CD4-positive, alpha-beta T cell treated with Interleukin-4 for 4 hours (primary cell): ENCODE results near the gene PIH1D1.

ENCODE experiments used
- DNase-seq: peaks from one replicate; pipeline ENCODE4 v3.0.0-alpha.2; 2020

The PIH1D1 gene

DNA sequence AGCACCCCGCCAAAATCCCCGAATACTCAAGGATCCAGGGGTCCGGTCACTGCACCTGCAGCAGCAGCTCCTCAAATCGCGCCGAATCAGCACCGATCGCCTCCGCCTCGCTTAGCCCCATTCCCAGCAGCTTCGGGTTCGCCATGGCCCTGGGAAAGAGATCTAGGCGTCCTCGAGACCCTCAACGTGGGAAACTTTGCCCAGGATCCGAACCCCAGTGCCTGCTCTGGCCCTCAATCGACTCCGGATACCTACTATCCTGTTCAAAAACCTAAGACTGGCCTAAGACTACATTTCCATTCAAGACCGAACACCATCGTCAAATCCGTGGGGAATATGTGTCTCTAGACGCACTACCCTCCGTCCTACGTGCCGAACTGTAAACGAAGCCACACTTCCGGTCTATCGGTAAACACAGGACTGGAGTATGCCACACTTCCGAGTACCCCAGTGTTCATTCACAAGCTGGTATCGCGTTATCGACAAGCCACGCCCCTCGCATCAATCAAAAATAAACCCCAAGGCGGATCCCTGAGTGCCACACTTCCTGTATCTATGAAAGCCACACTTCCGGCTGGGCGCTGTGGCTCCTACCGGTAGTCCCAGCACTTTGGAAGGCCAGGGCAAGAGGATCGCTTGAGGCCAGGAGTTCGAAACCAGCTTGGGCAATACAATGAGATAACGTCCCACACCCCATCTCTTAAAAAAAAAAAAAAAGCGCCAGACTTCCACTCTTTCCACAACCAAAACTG, at the start of gene PIH1D1:
Gene PIH1D1, minus strand, starts transcription at position 385 of the 752 bp plus-strand sequence. Its CDS starts 240 bp downstream, at position 145.
- DNase-seq: peak; percentile 99

GRCh38 chr19:49499030-49499670, 47.5 kb upstream of the PIH1D1 start:
- DNase-seq: peak; percentile 43

GRCh38 chr19:49498475-49498874, 46.9 kb upstream of the PIH1D1 start:
- no peak for DNase-seq

GRCh38 chr19:49497789-49498103, 46.1 kb upstream of the PIH1D1 start:
- no peak for DNase-seq

- DNase-seq: peak; percentile 84
Observed at GRCh38 chr19:49497047-49497788, 45.6 kb upstream of the PIH1D1 start.

GRCh38 chr19:49496574-49497008, 45.0 kb upstream of the PIH1D1 start:
- DNase-seq: no peak

GRCh38 chr19:49492573-49493405, 41.2 kb upstream of the PIH1D1 start:
- DNase-seq: no peak

- no peak for DNase-seq
Observed at GRCh38 chr19:49491804-49492572, 40.4 kb upstream of the PIH1D1 start.

DNA sequence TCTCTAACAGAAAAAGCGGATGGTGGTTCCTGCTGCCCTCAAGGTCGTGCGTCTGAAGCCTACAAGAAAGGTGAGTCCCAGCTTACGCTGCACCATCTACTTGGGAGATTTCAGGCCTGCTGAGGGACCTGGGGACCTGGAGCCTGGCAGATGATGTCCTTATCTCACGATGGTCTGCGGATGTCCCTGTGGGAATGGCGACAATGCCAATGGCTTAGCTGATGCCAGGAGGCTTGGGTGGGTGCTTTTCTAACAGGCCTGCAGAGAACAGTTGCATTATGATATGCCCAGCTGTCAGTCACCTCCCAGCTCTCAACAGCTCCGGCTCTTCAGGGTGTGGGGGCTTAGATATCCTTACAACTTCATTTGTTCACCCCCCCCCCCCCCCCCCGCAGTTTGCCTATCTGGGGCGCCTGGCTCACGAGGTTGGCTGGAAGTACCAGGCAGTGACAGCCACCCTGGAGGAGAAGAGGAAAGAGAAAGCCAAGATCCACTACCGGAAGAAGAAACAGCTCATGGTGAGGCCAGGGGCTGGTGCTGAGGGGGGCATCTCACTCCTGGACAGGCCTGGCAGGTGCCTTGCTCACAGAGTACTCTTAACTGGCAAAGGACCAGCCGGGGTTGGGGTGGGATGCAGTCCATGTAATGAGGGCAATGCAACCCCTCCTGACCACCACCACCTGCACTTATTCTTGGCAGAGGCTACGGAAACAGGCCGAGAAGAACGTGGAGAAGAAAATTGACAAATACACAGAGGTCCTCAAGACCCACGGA, 39.6 kb upstream of the PIH1D1 start:
- DNase-seq: no peak

DNA sequence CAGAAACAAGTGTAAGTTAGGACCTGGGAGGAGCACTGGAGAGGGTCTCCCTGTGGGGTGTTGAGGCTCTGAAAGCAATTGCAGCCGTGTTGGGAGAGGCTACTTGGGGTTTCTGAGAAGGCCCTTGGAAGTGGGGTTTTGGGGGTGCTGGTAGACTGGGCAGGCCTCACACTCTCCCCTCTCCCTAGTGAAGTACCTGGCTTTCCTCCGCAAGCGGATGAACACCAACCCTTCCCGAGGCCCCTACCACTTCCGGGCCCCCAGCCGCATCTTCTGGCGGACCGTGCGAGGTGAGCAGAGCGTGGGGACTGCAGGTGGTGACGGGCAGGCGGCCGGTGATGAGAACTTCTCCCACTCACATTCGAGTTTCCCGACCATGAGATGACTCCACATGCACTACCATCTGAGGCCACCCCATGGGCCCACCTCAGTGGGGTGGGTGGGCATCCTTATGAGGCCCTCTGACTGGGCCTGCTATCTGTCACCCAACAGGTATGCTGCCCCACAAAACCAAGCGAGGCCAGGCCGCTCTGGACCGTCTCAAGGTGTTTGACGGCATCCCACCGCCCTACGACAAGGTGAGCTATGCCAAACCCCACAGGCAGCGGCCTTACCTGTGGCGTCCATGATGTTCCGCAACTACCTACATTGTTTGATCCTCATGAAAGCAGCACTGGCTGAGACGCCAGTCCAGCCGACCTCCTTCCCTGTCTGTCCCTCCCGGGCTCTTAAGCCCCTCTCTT, 38.8 kb upstream of the PIH1D1 start:
- no peak for DNase-seq

GRCh38 chr19:49489601-49490167, 38.1 kb upstream of the PIH1D1 start:
- DNase-seq: peak; percentile 54

DNA sequence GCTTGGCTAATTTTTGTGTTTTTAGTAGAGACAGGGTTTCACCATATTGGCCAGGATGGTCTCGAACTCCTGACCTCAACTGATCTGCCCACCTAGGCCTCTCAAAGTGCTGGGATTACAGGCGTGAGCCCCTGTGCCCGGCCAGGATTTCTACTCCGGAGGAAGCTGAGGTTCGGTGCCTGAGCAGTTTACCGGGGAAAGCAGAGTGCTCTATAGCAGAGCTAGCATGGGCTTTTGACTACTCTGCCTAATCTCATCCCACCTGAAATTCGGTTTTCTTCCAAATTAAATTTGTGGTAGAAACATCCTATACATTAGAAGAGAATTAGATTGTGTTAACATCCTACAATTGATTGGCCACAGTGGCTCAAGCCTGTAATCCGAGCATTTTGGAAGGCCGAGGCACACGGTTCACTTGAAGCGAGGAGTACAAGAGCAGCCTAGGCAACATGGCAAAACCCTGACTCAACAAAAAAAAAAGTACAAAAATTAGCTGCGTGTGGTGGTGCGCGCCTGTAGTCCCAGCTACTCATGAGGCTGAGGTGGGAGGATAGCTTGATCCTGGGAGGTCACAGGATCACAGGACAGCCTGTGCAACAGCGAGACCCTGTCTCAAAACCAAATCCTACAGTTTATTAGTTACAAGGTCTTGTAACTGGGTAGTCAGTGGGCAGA, 37.4 kb upstream of the PIH1D1 start:
- DNase-seq: no peak

DNA sequence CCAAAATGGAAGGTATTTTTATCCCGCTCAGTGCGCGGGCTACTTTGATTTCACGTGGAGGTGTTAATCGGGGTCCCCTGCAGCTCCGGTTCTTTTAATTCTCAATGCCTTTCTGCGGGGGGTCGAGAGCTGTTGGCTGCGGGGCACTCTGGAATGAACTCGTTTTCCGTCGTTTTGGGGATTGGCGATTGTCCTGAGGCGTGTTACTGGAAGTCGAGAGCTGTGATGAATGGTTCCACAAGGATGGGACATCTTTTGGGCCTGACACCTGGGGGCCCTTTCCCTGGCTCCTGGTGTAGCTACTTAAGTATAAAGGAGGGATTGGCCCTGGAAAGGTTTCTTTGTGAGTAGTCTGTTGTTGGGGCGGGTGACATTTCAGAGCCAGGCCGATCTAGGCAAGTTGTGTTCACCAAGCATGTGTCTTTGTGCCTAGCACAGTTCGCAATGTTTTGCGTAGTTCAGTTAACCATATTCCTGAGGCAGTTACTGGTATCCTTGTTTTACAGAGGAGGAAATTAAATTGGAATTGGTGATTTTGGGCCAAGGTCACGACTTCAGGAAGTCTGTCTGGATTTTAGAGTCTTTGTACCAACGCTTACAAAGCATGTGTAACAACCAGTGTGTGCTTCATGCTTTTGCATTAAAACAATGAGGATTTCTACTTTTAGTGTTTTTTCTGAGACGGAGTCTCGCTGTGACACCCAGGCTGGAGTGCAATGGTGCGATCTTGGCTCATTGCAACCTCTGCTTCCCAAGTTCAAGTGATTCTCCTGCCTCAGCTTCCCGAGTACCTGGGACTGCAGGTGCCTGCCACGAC, 36.6 kb upstream of the PIH1D1 start:
- DNase-seq: no peak

- DNase-seq: peak; percentile 99
Observed at GRCh38 chr19:49487277-49488045, 35.8 kb upstream of the PIH1D1 start, which contains the start of gene RPL13A. TSS of gene RPL13A (plus strand) at chr19:49487608. CDS start at chr19:49487630, 22 bp downstream.

DNA sequence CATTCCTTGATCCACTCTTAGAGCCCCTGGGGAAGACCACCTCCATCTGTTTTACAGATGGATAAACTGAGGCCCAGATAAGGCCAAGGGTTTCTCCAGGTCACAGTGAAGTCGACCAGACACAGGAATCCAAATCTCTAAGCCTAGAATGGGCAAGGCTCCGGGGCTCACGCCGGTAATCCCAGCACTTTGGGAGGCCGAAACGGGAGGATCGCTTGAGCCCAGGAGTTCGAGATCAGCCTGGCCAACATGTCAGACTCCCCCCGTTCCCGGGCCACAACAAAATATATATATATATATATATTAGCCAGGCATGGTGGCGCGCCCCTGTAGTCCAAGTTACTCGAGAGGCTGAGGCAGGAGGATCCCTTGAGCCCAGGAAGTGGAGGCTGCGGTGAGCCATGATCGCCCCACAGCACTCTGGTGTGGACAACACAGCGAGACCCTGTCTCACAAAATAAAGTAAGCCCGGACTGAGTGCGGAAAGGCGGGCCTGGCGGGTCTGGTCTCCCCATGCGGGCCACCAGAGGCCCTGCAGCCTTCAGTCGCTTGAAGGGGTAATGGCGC, 35.2 kb upstream of the PIH1D1 start:
- DNase-seq: no peak

GRCh38 chr19:49486232-49486631, 34.6 kb upstream of the PIH1D1 start:
- DNase-seq: no peak

GRCh38 chr19:49481020-49481683, 29.5 kb upstream of the PIH1D1 start:
- no peak for DNase-seq
